Loucy (cell line): ENCODE data around the gene THOP1.

Experiments used
- H2AFZ ChIP-seq: fragments of 200-600 bp; sonication (generic); 2 replicates; pipeline ENCODE4 v1.6.0; 2016; ENCODE audit warnings: antibody characterized with exemption, mild to moderate bottlenecking, low read length, moderate library complexity
- H3F3A ChIP-seq: fragments of 200-600 bp; 2 replicates; pipeline ENCODE4 v1.6.0; 2016; ENCODE audit warnings: antibody characterized with exemption, low read depth, mild to moderate bottlenecking
- H3K27me3 ChIP-seq: fragments of 200-600 bp; sonication (generic); 2 replicates; pipeline ENCODE4 v1.6.1; 2014; ENCODE audit warnings: low read length, mild to moderate bottlenecking; ENCODE audit not compliant: insufficient read depth, poor library complexity, severe bottlenecking
- H3K36me3 ChIP-seq: fragments of 200-600 bp; sonication (generic); 2 replicates; pipeline ENCODE4 v1.6.1; 2016; ENCODE audit warnings: low read length; ENCODE audit not compliant: insufficient read depth
- H3K4me1 ChIP-seq: fragments of 200-600 bp; sonication (generic); 2 replicates; pipeline ENCODE4 v1.5.1; 2014; ENCODE audit warnings: low read length, mild to moderate bottlenecking; ENCODE audit not compliant: insufficient read depth, poor library complexity, severe bottlenecking
- H3K4me2 ChIP-seq: fragments of 200-600 bp; sonication (generic); 2 replicates; pipeline ENCODE4 v1.6.0; 2014; ENCODE audit warnings: antibody characterized with exemption, low read length, low read depth, mild to moderate bottlenecking; ENCODE audit not compliant: poor library complexity, severe bottlenecking
- H3K4me3 ChIP-seq: fragments of 200-600 bp; sonication (generic); 2 replicates; pipeline ENCODE4 v1.5.1; 2014; ENCODE audit warnings: low read length, mild to moderate bottlenecking, mixed read lengths; ENCODE audit not compliant: poor library complexity, severe bottlenecking
- H3K79me2 ChIP-seq: fragments of 200-600 bp; sonication (generic); 2 replicates; pipeline ENCODE4 v1.6.1; 2014; ENCODE audit warnings: low read length; ENCODE audit not compliant: insufficient read depth
- H3K9ac ChIP-seq: fragments of 200-600 bp; sonication (generic); 2 replicates; pipeline ENCODE4 v1.6.0; 2014; ENCODE audit warnings: mild to moderate bottlenecking, low read depth, low read length, moderate library complexity; ENCODE audit not compliant: poor library complexity, severe bottlenecking
- H3K9me2 ChIP-seq: fragments of 200-600 bp; sonication (generic); replicated peaks from 2 replicates; pipeline ENCODE4 v1.6.1; 2016; ENCODE audit warnings: low read depth, low read length, mixed read lengths
- H3K9me3 ChIP-seq: fragments of 200-600 bp; sonication (generic); 2 replicates; pipeline ENCODE4 v1.6.1; 2014; ENCODE audit warnings: mild to moderate bottlenecking, antibody characterized with exemption, low read length, low read depth; ENCODE audit not compliant: insufficient read depth
- H4K20me1 ChIP-seq: fragments of 200-600 bp; sonication (generic); 2 replicates; pipeline ENCODE4 v1.6.0; 2014; ENCODE audit warnings: antibody characterized with exemption, low read length, mild to moderate bottlenecking; ENCODE audit not compliant: insufficient read depth, poor library complexity, severe bottlenecking
- EZH2phosphoT487 ChIP-seq: fragments of 200-600 bp; IDR thresholded peaks from 2 replicates; pipeline ENCODE4 v1.6.1; 2018; ENCODE audit warnings: antibody characterized with exemption, mild to moderate bottlenecking, moderate library complexity, borderline replicate concordance
- TF ChIP-seq, protein P1 (sequence below): fragments of 200-600 bp; sonication (generic); conservative IDR thresholded peaks from 2 replicates; pipeline ENCODE4 v1.5.1; 2014; ENCODE audit warnings: mild to moderate bottlenecking, antibody characterized with exemption, low read length

Gene THOP1

DNA sequence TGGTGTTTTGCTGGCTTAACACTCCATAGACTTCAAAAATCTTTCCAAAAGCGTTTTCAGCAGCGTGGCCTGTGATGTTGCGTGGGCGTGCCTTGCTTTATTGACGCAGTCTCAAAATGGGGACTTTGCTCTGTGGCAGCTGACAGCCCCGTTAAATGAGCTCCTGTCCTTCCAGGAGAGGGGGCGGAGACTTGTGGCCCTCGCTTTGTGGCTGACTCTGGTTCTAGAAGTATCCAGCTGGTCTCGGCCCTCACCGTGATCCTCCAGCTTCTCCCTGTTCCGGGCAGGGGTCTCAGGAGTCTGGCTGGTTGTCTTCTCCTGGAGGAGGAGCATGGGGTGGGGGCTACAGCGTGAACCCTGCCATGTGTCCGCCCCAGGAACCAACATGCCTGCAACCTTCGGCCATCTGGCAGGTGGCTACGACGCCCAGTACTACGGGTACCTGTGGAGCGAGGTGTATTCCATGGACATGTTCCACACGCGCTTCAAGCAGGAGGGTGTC, 26.0 kb downstream of the THOP1 start:
- no peaks in the 10 kb centered on the region for H3K79me2 ChIP-seq
- no peak overlapping the region for H3K9ac ChIP-seq
- no peaks in the 10 kb centered on the region for H3K27me3 ChIP-seq
- no peak overlapping the region for H3K4me2 ChIP-seq
- peaks cover 55% of the 10 kb centered on the region; the same call in 1 of the 2 replicates for H3K36me3 ChIP-seq
- H3K4me3 ChIP-seq = no peak overlapping the region
- no peak overlapping the region for H2AFZ ChIP-seq
- H3K9me3 ChIP-seq = no peaks in the 10 kb centered on the region
- no peaks in the 10 kb centered on the region for H3K4me1 ChIP-seq
- no peak for TF ChIP-seq EZH2phosphoT487
- TF ChIP-seq, protein P1, sequence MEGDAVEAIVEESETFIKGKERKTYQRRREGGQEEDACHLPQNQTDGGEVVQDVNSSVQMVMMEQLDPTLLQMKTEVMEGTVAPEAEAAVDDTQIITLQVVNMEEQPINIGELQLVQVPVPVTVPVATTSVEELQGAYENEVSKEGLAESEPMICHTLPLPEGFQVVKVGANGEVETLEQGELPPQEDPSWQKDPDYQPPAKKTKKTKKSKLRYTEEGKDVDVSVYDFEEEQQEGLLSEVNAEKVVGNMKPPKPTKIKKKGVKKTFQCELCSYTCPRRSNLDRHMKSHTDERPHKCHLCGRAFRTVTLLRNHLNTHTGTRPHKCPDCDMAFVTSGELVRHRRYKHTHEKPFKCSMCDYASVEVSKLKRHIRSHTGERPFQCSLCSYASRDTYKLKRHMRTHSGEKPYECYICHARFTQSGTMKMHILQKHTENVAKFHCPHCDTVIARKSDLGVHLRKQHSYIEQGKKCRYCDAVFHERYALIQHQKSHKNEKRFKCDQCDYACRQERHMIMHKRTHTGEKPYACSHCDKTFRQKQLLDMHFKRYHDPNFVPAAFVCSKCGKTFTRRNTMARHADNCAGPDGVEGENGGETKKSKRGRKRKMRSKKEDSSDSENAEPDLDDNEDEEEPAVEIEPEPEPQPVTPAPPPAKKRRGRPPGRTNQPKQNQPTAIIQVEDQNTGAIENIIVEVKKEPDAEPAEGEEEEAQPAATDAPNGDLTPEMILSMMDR = no peak
- no peaks in the 10 kb centered on the region for H3K9me2 ChIP-seq
- no peaks in the 10 kb centered on the region for H3F3A ChIP-seq
- H4K20me1 ChIP-seq = no peaks in the 10 kb centered on the region

GRCh38 chr19:2811735-2812413, 26.6 kb downstream of the THOP1 start:
- Histone ChIP-seq H3K79me2 (no peaks in the 10 kb centered on the region), H3F3A (no peaks in the 10 kb centered on the region), H4K20me1 (no peaks in the 10 kb centered on the region), H3K9ac (no peak overlapping the region), H3K9me2 (no peaks in the 10 kb centered on the region), H3K36me3 (peaks cover 49% of the 10 kb centered on the region; the same call in 1 of the 2 replicates), H3K27me3 (no peaks in the 10 kb centered on the region), H3K4me3 (no peak overlapping the region), H3K4me2 (no peak overlapping the region), H2AFZ (no peak overlapping the region), H3K4me1 (no peaks in the 10 kb centered on the region), H3K9me3 (no peaks in the 10 kb centered on the region)
- no peak for TF ChIP-seq EZH2phosphoT487
- TF ChIP-seq, protein P1 = no peak

- no peak overlapping the region for H3K4me3 ChIP-seq
- no peaks in the 10 kb centered on the region for H3K4me1 ChIP-seq
- no peaks in the 10 kb centered on the region for H3K9me3 ChIP-seq
- no peaks in the 10 kb centered on the region for H3K79me2 ChIP-seq
- no peaks in the 10 kb centered on the region for H4K20me1 ChIP-seq
- H3K36me3 ChIP-seq = peaks cover 43% of the 10 kb centered on the region; the same call in 1 of the 2 replicates
- TF ChIP-seq EZH2phosphoT487 = no peak
- TF ChIP-seq, protein P1 = no peak
- no peak overlapping the region for H3K4me2 ChIP-seq
- no peaks in the 10 kb centered on the region for H3F3A ChIP-seq
- no peak overlapping the region for H2AFZ ChIP-seq
- no peaks in the 10 kb centered on the region for H3K27me3 ChIP-seq
- no peaks in the 10 kb centered on the region for H3K9me2 ChIP-seq
- no peak overlapping the region for H3K9ac ChIP-seq
These were observed 27.3 kb downstream of the THOP1 start for GRCh38 chr19:2812414-2813234.
